GM12891 (cell line): ENCODE data around the gene AQP12A.

Experiments used
- POLR2A ChIP-seq: IDR thresholded peaks from 2 replicates; pipeline ENCODE4 v1.6.1; 2011; ENCODE audit warnings: low read depth, low read length, control low read depth
- POLR2AphosphoS5 ChIP-seq: IDR thresholded peaks from 2 replicates; pipeline ENCODE4 v1.6.1; 2011; ENCODE audit warnings: low read depth, low read length, control low read depth

DNA sequence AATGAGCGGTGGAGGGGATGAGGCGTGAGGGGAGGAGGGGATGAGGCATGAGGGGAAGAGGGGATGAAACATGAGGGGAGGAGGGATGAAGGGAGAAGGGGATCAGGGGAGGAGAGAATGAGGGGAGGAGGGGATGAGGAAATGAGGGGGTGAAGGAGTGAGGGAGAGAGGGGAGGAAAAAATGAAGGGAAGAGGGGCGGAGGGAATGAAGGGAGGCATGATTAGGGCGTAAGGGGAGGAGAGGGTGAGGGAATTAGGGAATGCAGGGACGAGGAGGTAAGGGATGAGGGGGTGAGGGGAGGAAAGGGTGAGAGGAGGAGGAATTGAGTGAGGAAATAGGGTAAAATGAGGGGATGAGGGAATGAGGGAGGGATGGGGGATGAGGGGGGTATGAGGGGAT is 40.5 kb downstream of the AQP12A start:
- TF ChIP-seq POLR2A: no peak
- TF ChIP-seq POLR2AphosphoS5: no peak
